CD4-positive, alpha-beta T cell treated with Interleukin-15 for 1 hour (primary cell): ENCODE measurements around the gene JAKMIP1.

Source experiments
- DNase-seq: peaks from one replicate; pipeline ENCODE4 v3.0.0-alpha.2; 2020

JAKMIP1 gene

DNA sequence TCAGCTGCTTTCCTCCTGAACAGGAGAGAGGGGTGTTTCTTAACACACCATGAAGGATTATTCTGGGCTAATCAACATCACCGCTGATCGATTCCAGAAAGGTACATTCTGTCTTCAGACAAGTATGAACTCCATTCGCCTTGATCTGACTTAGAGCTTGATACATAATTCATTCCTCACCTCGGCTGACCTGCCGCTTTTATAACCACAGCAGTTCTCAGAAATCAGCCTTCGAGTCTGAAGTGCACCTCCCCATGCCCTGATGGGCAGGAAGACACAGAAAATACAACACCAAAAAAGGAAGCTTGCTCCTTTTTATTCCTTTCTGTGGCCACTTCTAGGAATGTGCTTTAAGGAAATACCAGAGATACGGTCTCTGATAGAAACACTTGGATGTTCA is 85.7 kb downstream of the JAKMIP1 start:
- DNase-seq: no peak

DNA sequence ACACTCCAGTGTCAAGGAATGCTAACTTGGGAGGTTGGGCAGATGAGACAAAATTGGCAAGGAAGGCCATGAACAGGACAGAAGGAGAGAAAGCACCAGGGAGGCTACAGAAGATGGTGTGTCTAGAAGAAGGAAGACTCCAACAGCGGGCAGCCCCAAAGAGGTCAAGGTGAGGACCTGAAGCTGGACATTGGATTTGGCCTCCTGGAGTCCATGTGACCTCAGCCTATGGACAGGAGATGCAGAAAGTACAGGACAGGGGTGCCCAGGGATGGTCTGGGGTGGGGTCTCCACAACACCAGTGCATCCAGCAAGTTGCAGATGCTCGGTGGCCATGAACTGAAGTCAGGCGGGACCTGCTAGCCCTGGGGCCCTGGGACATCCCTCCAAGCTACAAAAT is 86.2 kb downstream of the JAKMIP1 start:
- no peak for DNase-seq

DNA sequence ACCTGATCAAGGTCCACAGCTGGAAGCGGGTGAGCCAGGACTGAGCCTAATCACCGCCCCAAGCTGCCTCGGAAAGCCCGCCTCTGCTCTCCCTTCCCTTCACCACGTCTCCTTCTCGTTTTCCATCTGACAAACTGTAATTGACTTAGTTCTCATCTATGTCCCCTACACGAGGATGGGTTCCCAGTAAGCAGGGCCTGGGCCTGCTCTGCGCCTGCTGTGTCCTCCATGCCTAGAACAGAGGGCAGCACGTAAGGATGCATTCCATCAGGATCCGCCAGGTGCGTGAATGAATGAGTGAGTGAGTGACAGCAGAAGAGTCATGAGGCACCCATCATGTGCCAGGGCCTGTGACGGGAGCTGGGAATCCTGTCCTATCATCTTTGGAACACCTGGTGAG is 86.7 kb downstream of the JAKMIP1 start:
- DNase-seq: no peak

DNA sequence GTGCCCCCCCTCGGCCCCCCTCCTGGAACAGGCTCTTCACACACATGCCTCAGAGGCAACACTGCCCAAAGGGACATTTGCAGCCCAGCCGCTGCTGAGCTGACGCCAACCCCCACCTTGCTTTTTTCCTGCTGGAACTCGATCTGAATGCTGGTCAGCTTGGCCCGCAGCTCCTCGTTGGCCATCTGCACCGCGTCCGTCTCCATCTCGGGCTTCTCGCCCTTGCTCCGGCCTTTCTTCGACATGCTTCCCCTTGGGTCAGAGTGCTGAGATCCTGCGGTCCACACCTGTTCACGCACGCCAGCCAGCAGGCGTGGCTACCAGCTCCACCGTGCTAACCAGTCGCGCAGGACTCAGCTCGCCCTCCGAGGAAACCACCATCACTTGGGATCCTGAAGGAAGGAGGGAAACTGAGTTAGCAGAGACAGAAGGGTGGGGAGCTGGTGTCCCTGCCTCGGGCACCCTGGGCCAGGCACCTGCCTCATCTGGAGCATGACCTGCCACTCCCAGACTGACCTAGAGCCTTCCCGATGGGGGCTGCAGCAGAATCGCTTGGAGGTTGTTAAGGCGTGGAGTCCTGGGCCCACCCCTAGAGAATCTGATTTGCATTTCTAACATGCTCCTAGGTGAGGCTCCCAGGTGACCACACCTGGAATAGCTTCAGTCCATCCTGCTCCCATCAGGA is 87.6 kb downstream of the JAKMIP1 start:
- DNase-seq: no peak

DNA sequence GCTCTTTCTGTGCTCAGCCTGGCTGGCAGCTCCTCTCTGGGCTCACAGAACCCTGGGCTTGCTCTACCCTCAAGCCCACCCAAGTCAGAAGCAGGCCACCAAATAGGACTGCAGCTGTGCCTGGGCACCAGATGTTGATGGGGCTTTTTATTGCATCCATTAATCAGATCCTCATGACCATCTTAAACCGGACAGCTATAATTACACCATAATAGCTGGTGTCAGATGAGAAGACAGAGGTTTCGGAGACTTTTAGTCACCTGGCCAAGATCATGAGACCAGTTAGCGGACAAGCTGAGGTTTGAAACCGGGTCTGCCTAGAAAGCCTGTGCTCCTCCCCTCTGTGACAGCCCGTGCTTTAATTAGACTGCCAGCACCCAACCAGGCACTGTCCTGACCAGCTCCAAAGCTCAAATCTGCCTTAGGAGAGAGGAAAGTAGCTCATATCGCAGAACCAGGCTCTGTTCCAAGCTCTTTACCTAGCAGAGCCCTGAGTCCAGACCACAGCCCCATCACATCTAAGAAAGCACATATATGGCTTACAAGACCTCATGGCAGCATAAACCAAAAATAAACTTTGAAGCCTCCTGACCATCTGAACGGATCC is 88.9 kb downstream of the JAKMIP1 start:
- DNase-seq: no peak

DNA sequence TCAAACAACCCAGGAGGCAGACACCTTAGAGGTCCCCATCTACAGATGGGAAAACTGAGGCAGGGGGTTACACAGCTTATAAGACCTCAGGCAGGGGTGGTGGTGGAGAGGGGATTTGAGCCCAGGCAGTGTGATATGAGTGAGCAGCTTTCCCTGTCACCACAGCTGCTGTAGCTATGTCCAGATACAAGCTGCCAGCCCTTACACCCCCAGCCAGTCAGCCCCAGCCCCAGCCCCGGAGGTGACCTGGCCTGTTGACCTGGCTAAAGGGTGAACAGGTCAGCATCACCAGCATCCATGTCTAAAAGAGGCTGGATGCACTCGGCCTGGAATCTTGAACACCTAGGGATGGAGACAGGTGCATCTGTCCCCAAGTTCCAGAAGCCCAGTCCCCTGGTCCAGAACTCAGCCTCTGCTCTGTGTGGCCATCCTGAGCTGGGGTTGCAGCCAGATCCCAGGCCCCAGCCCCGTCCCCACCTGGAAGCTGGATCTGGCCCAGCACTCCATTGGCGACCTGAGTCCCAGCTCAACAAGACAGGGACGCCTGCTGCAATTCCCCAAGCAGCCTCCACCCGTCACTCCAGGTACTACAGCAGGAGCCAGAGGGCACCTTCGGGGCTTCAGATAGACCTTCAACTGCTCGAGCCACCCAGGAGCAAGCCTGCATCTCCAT is 89.5 kb downstream of the JAKMIP1 start:
- no peak for DNase-seq

DNA sequence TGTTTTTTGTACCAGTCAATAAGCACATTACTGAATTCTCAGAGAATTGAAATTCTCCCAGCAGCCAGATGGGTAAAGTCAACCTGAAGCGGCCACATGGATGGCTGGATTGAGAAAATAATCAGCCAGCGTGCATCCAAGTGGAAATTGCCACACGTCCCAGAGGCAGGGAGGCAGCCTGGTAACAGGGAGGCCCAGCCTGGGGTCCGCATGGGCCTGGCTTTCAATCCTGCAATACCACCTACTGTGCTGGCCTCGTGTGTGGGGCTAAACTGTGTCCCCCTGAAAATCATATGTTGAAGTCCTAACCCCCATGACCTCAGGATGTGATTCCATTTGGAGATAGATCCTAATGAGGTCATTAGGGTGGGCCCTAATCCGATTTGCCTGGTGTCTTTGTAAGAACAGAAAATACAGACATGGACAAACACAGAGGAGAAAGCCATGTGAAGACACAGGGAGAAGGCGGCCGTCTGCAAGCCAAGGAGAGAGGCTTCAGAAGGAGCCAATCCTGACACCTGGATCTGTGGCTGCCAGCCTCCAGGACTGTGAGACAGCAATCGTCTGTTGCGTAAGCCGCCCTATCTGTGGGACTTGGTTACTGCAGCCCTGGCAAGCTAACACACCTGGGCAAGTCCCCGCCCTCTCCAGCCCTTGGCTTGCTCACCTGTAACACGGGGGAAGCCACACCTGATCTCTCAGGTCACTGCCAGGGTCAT is 90.3 kb downstream of the JAKMIP1 start:
- no peak for DNase-seq

DNA sequence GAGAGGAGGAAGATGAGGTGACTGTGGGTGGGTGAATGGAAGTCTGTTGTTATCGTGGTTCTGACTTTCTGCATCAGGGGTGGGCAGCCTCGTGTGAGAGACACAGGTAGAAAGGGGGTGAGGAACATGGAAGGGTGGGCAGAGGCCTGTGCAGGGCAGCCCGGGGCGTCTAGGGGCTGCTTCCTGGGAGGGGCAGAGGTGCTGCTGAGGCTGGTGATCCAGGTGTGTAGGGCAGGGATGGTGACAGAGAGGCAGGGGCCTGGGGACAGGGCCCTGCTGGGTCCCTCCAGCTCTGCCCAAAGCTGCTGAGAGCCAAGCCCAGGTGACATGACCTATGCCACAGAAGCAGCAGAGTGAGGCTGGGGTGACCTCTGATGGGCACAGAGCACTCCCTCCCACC is 92.5 kb downstream of the JAKMIP1 start:
- DNase-seq: no peak

DNA sequence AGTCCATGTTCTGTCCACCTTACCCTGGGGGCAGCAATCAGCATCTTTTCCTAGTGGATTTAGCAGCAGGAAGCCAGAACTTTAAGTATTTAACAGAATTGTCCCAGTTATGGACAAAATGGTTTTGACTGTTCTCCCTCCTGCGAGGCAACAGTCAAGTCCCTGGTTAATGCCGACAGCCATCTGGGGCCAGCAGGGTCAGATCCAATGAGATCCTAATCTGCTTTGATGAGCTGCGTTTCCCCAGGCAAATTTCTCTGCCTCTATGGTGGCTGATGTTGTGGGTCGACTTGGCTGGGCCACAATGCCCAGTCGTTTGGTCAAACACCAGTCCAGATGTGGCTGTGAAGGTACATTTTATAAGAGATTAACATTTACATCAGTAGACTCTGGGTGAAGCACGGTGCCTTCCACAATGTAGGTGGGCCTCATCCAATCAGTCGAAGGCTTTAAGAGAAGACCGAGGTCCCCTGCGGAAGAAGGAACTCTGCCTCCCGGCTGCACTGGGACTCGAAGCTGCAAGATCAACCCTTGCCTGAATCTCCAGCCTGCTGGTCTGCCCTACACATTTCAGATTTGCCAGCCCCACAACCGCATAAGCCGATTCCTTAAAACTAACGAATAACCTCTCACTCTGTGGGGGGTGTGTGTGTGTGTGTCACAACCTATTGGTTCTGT is 93.1 kb downstream of the JAKMIP1 start:
- DNase-seq: no peak

DNA sequence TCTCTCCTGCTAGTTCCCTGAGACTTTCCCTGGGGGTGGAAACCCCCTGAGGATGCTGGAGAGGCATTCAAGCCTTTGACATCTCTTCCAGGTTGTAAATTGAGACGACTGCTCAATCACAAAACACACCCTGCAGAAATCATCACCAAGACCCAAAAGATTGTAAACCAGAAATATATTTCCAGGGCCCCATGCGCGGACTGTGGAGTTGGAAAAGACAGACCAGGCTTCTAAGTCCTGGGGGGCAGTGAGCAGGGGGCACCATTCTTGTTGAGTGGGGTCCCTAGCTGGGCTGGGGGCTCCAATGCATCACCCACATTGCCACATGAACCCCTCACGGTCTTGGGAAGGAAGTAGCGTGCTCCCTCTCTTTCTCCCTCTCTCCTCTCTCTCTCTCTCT is 94.2 kb downstream of the JAKMIP1 start:
- no peak for DNase-seq

DNA sequence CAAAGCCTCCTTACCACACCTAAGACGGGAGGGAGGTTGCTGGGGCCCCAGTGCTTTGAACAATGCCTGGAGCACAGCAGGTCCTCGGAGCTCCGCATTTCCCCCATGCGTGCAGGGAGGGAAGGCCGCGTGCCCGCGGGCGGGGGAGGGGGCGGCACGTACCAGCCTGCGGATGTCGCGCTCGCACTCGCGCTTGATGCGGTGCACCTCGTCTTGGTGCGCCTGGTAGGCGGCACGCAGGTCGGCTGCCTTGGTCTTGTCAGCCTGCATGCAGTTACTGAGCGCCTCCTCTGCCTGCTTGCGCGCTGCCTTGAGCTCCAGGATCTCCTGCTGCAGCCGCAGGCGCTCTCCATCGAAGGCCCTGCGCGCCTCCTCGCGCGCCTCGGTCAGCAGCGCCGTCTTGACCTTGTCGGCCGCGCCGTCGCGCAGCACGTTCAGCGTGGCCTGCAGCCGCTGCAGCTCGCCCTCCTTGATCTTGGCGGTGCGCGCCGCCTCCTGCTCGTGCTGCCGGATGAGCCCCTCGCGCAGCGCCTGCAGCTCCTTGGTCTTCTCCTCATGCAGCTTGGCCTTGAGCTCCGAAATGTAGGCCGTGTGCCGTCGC is 94.9 kb downstream of the JAKMIP1 start:
- DNase-seq: no peak

DNA sequence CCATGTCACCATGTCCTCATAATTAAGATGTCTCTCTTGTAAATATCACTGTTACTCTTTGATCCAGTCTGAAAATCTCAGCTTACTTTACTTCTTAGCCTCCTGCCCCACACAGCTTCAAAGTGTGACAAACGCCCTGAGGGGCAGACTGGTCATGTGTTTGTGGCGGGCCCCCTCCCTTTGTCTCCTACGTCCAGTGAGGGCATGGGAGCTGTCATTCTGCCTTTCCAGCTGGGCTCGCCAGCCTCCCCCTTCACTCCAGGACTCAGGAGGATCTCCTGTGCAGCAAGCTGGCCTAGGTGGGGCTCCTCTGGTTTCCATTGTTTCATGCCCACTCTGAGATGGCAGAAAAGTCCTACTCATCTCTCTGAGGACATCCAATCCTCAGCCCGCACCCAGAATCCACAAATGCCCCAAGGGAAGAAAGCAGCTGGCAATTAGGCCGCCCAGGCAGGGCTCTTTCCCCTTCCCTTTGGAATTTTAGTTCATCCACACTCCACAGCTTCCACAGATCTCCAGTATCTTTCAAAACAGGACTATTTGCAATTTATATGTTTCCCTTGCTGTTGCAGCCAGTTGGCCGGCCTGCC is 95.7 kb downstream of the JAKMIP1 start:
- DNase-seq: no peak

DNA sequence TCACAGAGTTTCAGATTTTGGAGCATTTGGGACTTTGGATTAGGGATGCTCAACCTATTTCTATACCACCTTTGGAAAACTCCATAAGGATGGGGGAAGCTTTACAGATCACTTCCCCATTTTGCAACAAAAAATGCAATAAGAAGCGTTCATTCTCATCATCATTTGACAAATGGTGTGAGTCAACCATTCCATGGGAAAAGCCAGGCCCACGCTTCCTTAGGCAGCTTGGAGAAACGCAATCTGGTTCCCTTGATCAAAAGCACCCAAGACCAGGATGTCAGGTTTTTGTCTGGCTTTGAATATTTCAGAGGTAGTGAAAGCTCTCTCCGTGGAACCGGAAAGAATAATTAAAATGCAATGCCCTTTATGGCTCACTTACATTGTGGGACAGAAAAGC is 102.8 kb downstream of the JAKMIP1 start:
- no peak for DNase-seq

DNA sequence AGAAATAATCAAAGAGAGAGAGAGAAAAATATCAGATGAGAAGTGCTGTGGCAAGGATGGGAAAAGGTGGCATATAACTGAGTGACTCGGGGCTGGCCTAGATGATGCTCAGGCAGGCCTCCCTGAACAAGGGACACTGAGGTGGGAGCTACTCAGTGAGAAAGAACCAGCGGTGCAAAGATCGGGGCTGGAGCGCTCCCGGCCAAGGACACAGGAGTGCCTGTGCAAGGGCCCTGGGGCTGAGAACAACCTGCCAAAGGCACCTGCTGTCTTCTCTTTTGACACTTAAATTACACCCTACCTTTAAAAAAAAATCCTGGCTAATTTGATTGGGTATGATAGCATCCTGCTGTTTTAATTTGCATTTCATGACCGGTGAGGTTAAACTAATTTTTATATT is 104.5 kb downstream of the JAKMIP1 start:
- DNase-seq: no peak

DNA sequence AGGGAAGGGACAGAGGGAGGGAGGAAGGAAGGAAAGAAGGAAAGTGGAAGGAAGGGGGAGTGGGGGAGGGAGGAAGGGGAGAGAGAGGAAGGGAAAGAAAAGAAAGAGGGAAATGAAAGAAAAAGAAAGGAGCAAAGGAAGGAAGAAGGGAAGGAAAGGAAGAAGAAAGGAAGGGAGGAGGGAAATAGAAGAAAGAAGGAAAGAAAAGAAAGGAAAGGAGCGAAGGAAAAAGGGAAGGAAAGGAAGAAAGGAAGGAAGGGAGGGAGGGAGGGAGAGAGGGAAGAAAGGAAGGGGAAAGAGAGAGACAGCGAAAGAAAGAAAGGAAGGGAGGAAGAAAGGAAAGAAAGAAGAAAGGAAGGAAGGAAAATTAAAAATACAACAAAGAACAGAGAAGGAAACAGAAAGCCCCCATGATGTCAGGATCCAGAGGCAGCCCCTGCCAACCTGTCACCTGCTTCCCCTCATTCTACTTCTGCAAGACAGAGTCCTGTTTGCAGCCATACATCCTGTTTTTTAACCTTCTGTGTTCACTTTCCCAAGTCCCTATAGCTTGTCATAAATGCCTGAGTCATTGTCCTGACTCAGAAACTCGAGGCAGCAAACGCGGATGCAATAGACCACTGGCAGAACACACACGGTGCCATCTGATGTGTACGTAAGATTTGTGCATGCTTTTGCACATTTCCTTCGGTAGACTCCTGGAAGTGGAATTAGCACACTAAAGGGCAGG is 105.2 kb downstream of the JAKMIP1 start:
- DNase-seq: no peak

DNA sequence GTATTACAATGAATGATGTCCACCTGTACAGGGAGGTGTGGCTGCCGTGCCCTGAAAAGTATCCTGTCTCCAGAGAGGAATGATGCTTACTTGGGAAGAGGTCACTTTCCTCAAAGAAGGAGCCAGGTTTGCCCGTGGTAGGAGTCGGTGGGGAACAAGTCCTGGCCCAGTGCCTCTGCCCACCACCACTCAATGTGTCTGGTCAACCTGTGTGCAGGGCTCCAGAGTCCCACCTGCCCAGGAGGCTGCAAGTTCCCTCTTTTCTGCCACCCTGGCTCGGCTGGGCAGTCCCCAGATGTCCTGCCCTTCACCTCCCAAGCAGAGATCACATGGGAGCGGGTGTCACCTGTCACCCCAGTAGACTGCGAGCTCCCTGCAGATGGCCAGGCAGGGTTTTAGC is 106.7 kb downstream of the JAKMIP1 start:
- DNase-seq: no peak

DNA sequence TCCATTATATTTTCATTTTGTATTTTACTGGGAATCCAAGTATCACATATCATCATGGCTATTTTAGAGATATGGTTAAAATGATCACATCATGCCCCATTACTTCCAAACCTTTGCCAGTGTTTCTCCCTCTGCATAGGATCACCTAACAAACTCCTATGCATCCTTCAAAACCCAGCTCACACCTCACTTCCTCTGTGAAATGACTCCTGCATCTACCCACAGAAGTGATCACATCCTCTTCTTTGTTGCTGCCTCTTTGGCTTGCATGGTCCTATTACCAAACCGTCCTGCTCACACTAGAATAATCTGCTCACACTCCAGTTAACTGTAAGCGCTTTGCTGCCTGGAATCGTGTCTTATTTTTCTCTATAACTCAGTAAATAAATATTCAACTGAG is 107.4 kb downstream of the JAKMIP1 start:
- no peak for DNase-seq

DNA sequence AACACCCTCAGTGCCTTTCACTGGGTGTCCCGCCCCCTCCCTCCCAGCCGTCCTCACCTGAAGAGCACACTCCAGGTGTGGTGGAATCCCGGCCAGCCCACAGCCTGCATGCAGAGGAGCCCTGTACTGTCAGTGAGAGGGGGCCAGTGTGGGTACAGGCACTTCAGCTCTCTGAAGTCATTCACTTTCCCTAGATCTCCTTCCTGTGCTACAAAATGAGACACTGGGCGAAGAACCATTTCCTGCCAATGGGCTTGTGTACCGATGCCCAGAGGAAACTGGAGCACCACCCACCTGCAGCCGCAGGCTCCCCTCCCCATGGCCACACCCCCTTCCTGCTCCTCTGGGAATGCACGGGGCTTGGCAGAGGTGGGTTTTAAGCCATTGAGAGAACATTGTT is 108.2 kb downstream of the JAKMIP1 start:
- DNase-seq: no peak

DNA sequence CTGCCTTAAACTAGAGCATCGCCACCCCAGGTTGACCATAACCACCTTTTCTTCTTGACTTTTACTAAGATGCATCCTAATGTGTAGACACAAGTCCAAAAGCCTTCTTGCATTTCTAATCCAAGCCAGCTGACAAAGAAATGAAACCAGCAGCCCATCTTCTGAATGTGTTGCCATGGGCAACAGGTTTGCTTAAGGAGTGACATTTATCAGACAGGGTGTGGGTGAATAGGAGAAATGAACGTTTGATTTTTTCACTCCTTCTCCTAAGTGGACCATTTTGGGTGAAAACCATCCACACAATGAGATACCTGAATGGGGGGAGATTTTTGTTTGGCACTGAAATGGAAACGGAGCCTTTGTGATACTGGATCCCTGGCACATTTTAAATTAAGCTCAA is 109.4 kb downstream of the JAKMIP1 start:
- no peak for DNase-seq

DNA sequence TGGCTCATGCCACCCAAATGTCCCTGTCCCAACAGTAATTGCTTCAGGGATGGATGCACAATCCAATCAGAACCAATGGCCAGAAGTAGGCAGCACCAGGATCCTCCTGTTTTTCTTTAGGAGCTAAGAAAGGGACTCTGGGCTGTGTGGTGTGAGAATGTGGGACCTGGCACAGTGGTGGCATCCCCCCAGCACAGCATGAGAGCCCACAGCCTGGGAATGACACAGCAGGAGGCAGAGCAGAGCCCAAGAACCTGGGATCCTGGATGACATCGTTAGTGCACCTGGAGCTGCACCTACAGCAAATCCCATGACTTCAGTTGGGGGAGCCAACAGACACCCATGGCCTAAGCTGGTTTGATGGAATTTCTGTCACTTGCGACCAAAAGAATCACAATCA is 111.4 kb downstream of the JAKMIP1 start:
- DNase-seq: no peak

DNA sequence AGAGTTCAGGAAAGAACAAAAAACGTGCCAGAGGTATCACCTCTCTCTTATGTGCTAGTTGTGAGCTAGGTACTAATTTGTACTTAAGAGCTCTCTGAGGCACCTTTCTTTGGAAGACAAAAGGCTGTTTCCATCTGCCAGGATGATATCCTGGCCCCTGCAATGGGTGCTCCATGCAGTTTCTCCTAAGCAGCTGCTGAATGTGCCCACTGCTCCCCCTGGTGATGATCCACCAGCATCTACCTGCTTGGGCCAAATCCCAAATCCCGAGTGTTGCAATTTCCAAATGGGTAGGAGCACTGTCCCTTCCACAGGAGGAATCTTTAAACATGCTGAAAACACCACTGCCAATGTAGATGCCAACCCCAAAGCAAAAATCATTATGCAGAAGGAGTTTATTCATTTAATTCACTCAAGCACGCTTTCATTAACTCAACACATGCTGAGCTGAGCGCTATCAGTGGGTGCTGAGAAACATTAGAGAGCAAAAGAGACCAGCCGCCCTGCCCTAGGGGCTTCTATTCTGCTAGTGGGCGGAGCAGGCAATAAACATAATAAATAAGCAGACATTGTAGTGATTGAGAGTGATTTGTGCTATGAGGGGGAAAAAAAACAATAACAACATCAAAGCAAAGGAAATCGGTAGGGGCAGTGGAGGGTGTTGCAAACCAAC is 112.5 kb downstream of the JAKMIP1 start:
- DNase-seq: no peak
